Spleen (tissue), 11 donors: ENCODE measurements around the gene RAB35. TPM values are rescaled to one million over a fixed set of nuclear protein-coding genes. Genes with fewer than 3 reads are reported as not detected.

Experiments used
- DNase-seq: peaks from one replicate; pipeline ENCODE4 v3.0.0-alpha.2; 2020
- H3K27ac ChIP-seq, 8 donors: fragments of 200-600 bp; sonication (generic) in 7 of 8; 1 replicate in 4 of 8; 2 replicates in 4 of 8; pipeline versions ENCODE4 v1.5.0 to v1.8.0; 2016 to 2021; ENCODE audit warnings: inconsistent platforms in 4 of 8, mild to moderate bottlenecking in 4 of 8, moderate library complexity in 1 of 8
- H3K27me3 ChIP-seq, 7 donors: fragments of 200-600 bp; sonication (generic) in 6 of 7; replicated peaks in 1 of 7; 1 replicate in 4 of 7; 2 replicates in 3 of 7; pipeline versions ENCODE4 v1.5.0 to v1.8.0; 2016 to 2021; ENCODE audit warnings: inconsistent platforms in 3 of 7, mild to moderate bottlenecking in 1 of 7
- H3K36me3 ChIP-seq, 6 donors: fragments of 200-600 bp; sonication (generic) in 5 of 6; 1 replicate in 4 of 6; 2 replicates in 2 of 6; pipeline versions ENCODE4 v1.5.0 to v1.8.0; 2016 to 2021; ENCODE audit warnings: inconsistent platforms in 2 of 6
- H3K4me1 ChIP-seq, 6 donors: fragments of 200-600 bp; sonication (generic) in 5 of 6; 1 replicate in 3 of 6; 2 replicates in 3 of 6; pipeline versions ENCODE4 v1.5.0 to v1.8.0; 2016 to 2021; ENCODE audit warnings: inconsistent platforms in 3 of 6
- H3K4me3 ChIP-seq, 8 donors: fragments of 200-600 bp; sonication (generic) in 7 of 8; 1 replicate in 4 of 8; 2 replicates in 4 of 8; pipeline versions ENCODE4 v1.5.0 to v1.8.0; 2016 to 2021; ENCODE audit warnings: inconsistent platforms in 4 of 8, mild to moderate bottlenecking in 4 of 8, moderate library complexity in 2 of 8
- H3K9me3 ChIP-seq, 8 donors: fragments of 200-600 bp; sonication (generic) in 7 of 8; 1 replicate in 4 of 8; 2 replicates in 4 of 8; pipeline versions ENCODE4 v1.5.0 to v1.8.0; 2016 to 2021; ENCODE audit warnings: inconsistent platforms in 4 of 8
- CTCF ChIP-seq, 11 experiments: fragments of 200-600 bp in 7 of 11; fragments of 450-650 bp in 4 of 11; sonication (generic) in 4 of 11; IDR thresholded peaks in 8 of 11; conservative IDR thresholded peaks in 3 of 11; 1 replicate in 7 of 11; 2 replicates in 4 of 11; pipeline versions ENCODE4 v1.4.0 to v1.8.0; 2016 to 2021; ENCODE audit warnings: antibody characterized with exemption in 11 of 11, inconsistent platforms in 4 of 11, mild to moderate bottlenecking in 1 of 11
- POLR2A ChIP-seq, 3 donors: fragments of 450-650 bp; IDR thresholded peaks; one replicate each; pipeline ENCODE4 v1.5.1; 2017; ENCODE audit warnings: antibody characterized with exemption in 3 of 3, mild to moderate bottlenecking in 1 of 3
- POLR2AphosphoS5 ChIP-seq, 3 donors: sonication (generic); formaldehyde crosslinking; IDR thresholded peaks; one replicate each; pipeline ENCODE4 v1.5.1; 2017; ENCODE audit warnings: antibody characterized with exemption in 3 of 3
- WGBS, 5 donors: extraction: QIAGEN DNeasy Blood & Tissue Kit in 3 of 5; methylation state at CpG; one replicate each; pipeline versions ENCODE4 v1.1.5 to v1.1.7; 2013 to 2018; 5-methylcytosine and 5-hydroxymethylcytosine counted together
- intact Hi-C: fragments of 100-400 bp; cut with DNase I; formaldehyde crosslinking; loops from one replicate; pipeline ENCODE4 v1.15.0; 2023; ENCODE audit warnings: low total_unique reads
- polyA plus RNA-seq, 3 donors: library from polyadenylated mRNA; stranded (reverse); fragments of 200-250 nt; gene quantifications; one replicate each; pipeline ENCODE4 v1.2.1, GENCODE V29; 2013
- total RNA-seq, 7 donors: library from RNA; depleted of rRNA in 3 of 7; stranded (reverse); fragments of >200 nt in 3 of 7; fragmentation: NEBNext Ultra II Directional in 4 of 7; extraction: Animal tissue kit (Norgen Biotek cat#: 25700) in 4 of 7; gene quantifications; one replicate each; pipeline versions ENCODE4 v1.1.0 to v1.2.1, GENCODE V29; 2016 to 2021
- donor health status: healthy with polysubstance abuse.
- donor health status: DM: no; HTN: no; CAD: no; lungs with moderate emphysema.
- donor health status: DM: no; HTN: no; CAD: no.
- donor health status: Bipolar disorder and iron deficiency.
- donor health status: healthy.
- donor health status: DM: no; HTN: no; CAD: no.
- donor health status: DM: yes; HTN: yes; CAD: no.

The RAB35 gene
- total and polyA plus RNA-seq, 10 donors = 14.8 to 69.8 (median 40.1) TPM

GRCh38 chr12:120101182-120101581 lies 15.4 kb downstream of the RAB35 start:
- peak overlapping the region; percentile 36 to 77 (median 65) for H3K27ac ChIP-seq
- no peaks in the 10 kb centered on the region for H3K27me3 ChIP-seq
- DNase-seq = no peak
- WGBS, 5 donors = 22 to 48% (median 35%) methylated on average over 10 to 11 of the region's 11 CpGs
- H3K36me3 ChIP-seq = peaks cover 0 to 100% (median 84%) of the 10 kb centered on the region in 6 donors
- H3K4me1 ChIP-seq = peaks cover 22 to 61% (median 40%) of the 10 kb centered on the region in 6 donors
- peak overlapping the region in 2 of 8 donors; percentile 14 to 41 for H3K4me3 ChIP-seq
- TF ChIP-seq POLR2A (IDR thresholded peaks at IDR 0.05) = no peak
- no peak for TF ChIP-seq CTCF (IDR thresholded peaks at IDR 0.05 in 8 of 11, conservative IDR thresholded peaks at IDR 0.05 in 3 of 11)
- no peak for TF ChIP-seq POLR2AphosphoS5 (IDR thresholded peaks at IDR 0.05)
- intact Hi-C loops = no loop called here
- H3K9me3 ChIP-seq = no peaks in the 10 kb centered on the region

DNA sequence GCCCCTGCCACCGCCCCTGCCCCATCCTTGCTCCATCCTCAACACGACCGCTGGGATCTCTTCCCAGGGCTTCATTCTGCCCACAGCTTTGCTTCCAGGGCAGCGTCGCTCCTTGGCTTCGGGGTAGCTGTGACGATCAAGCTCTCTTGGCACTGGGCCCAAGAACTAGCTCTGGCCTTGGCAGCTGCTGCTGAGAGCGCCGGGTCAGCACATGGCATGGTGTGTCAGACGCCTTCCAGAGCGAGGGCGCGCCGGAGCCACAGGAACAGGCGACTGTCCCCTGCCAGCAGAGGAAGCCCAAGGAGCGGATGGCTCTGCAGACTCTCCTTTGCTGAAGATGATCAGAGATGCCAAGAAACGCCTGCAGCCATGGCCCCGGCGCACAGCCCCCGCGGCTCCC lies 15.9 kb downstream of the RAB35 start:
- 71 to 89% (median 75%) methylated on average over 15 to 21 of the region's 21 CpGs for WGBS, 5 donors

GRCh38 chr12:120099738-120100137 lies 16.8 kb downstream of the RAB35 start:
- Histone ChIP-seq H3K9me3 (no peaks in the 10 kb centered on the region), H3K27ac (peak overlapping the region in 2 of 8 donors; percentile 67 to 77), H3K36me3 (peaks cover 0 to 100% (median 86%) of the 10 kb centered on the region in 6 donors), H3K4me1 (peaks cover 22 to 50% (median 37%) of the 10 kb centered on the region in 6 donors), H3K4me3 (no peak overlapping the region), H3K27me3 (no peaks in the 10 kb centered on the region)
- no peak for TF ChIP-seq CTCF (IDR thresholded peaks at IDR 0.05 in 8 of 11, conservative IDR thresholded peaks at IDR 0.05 in 3 of 11)
- peak in 1 of 3 donors; percentile 22 for TF ChIP-seq POLR2AphosphoS5 (IDR thresholded peaks at IDR 0.05)
- intact Hi-C loops = no loop called here
- no peak for DNase-seq
- 91 to 97% (median 95%) methylated on average over 10 to 11 of the region's 11 CpGs for WGBS, 5 donors

More for the DNA sequence above, 15.9 kb downstream of the RAB35 start:
- intact Hi-C loops = no loop called here
- H3K36me3 ChIP-seq = peaks cover 0 to 100% (median 87%) of the 10 kb centered on the region in 6 donors
- H3K9me3 ChIP-seq = no peaks in the 10 kb centered on the region
- H3K27me3 ChIP-seq = no peaks in the 10 kb centered on the region
- TF ChIP-seq POLR2AphosphoS5 (IDR thresholded peaks at IDR 0.05) (peak; percentile 51 to 76 (median 53)), POLR2A (IDR thresholded peaks at IDR 0.05) (no peak)
- H3K4me1 ChIP-seq = peaks cover 22 to 56% (median 40%) of the 10 kb centered on the region in 6 donors
- no peak for DNase-seq
- H3K4me3 ChIP-seq = peak overlapping the region in 1 of 8 donors; percentile 14
- H3K27ac ChIP-seq = peak overlapping the region in 6 of 8 donors; percentile 51 to 77 (median 65)

- WGBS, 5 donors = 94 to 97% (median 95%) methylated on average over 31 to 36 of the region's 36 CpGs
- peaks cover 22 to 44% (median 37%) of the 10 kb centered on the region in 6 donors for H3K4me1 ChIP-seq
- TF ChIP-seq POLR2AphosphoS5 (IDR thresholded peaks at IDR 0.05) (peak in 1 of 3 donors; percentile 17), CTCF (IDR thresholded peaks at IDR 0.05 in 8 of 11, conservative IDR thresholded peaks at IDR 0.05 in 3 of 11) (no peak), POLR2A (IDR thresholded peaks at IDR 0.05) (no peak)
- H3K27ac ChIP-seq = no peak overlapping the region
- peaks cover 0 to 100% (median 84%) of the 10 kb centered on the region in 6 donors for H3K36me3 ChIP-seq
- H3K27me3 ChIP-seq = no peaks in the 10 kb centered on the region
- no peaks in the 10 kb centered on the region for H3K9me3 ChIP-seq
- no peak for DNase-seq
- no peak overlapping the region for H3K4me3 ChIP-seq
- intact Hi-C loops = no loop called here
Observed at GRCh38 chr12:120098756-120099470, 17.6 kb downstream of the RAB35 start.
